ENCODE measurements around the gene CPHXL. TPM values are rescaled to one million over a fixed set of nuclear protein-coding genes. Genes with fewer than 3 reads are reported as not detected.

CPHXL gene
- total and polyA plus RNA-seq, 9 of the 15 experiments (the other 6 are each of a cell fraction or from before 2014, with no cell fraction given), result not detected

- TF ChIP-seq CEBPZ (IDR thresholded peaks at IDR 0.05; ENCODE audit: borderline replicate concordance, low read depth, low read length), result no peak
- TF ChIP-seq SMC3 (conservative IDR thresholded peaks at IDR 0.05; ENCODE audit: insufficient read depth, low read depth, low read length), result peak; percentile 79; the same call in 1 of the 2 replicates
- TF ChIP-seq TCFL5 (CRISPR knock-in tag; conservative IDR thresholded peaks at IDR 0.05), result no peak
- no peak for TF ChIP-seq MED1 (CRISPR knock-in tag; IDR thresholded peaks at IDR 0.05; ENCODE audit: borderline replicate concordance)
- TF ChIP-seq ATF3 (IDR thresholded peaks at IDR 0.05), result no peak
- TF ChIP-seq ATF3 (CRISPR knock-in tag; conservative IDR thresholded peaks at IDR 0.05), result no peak
- no peak for TF ChIP-seq BRD9 (IDR thresholded peaks at IDR 0.05; ENCODE audit: low read depth, partially characterized antibody)
- TF ChIP-seq FUS (optimal IDR thresholded peaks at IDR 0.05; ENCODE audit: low read depth, low read length), result no peak
- TF ChIP-seq RBBP5 (IDR thresholded peaks at IDR 0.05; ENCODE audit: borderline replicate concordance, insufficient read depth, low read length, poor library complexity, severe bottlenecking), result no peak
- TF ChIP-seq ZNF184 (CRISPR knock-in tag; IDR thresholded peaks at IDR 0.05), result no peak
- no peak for TF ChIP-seq PHF8 (IDR thresholded peaks at IDR 0.05; ENCODE audit: borderline replicate concordance, low read length)
- TF ChIP-seq CBX2 (IDR thresholded peaks at IDR 0.05; ENCODE audit: insufficient read depth, low read length, poor library complexity, severe bottlenecking), result no peak
- TF ChIP-seq ZNF146 (CRISPR knock-in tag; IDR thresholded peaks at IDR 0.05; ENCODE audit: unreplicated experiment), result no peak
- no peak for TF ChIP-seq ZNF76 (CRISPR knock-in tag; IDR thresholded peaks at IDR 0.05; ENCODE audit: borderline replicate concordance)
- TF ChIP-seq CC2D1A (IDR thresholded peaks at IDR 0.05), result peak; percentile 66; the same call in 1 of the 2 replicates
- TF ChIP-seq ZC3H11A (IDR thresholded peaks at IDR 0.05; ENCODE audit: low read depth, low read length), result no peak
- TF ChIP-seq RBM25 (IDR thresholded peaks at IDR 0.05; ENCODE audit: low read depth, low read length, severe bottlenecking), result no peak
- TF ChIP-seq SOX6 (IDR thresholded peaks at IDR 0.05), result no peak
- TF ChIP-seq CBFA2T2 (conservative IDR thresholded peaks at IDR 0.05), result no peak
- no peak for TF ChIP-seq ZBTB8A (IDR thresholded peaks at IDR 0.05; ENCODE audit: partially characterized antibody)
- no peak for TF ChIP-seq ZNF79 (CRISPR knock-in tag; IDR thresholded peaks at IDR 0.05; ENCODE audit: low read depth)
- TF ChIP-seq GATA2 (CRISPR knock-in tag; IDR thresholded peaks at IDR 0.05), result no peak
- TF ChIP-seq TCF7 (IDR thresholded peaks at IDR 0.05; ENCODE audit: borderline replicate concordance), result no peak
Observed at GRCh38 chr16:75764154-75764768, 38.0 kb upstream of the CPHXL start (continued).

All from K562 (cell line).